IPS DF 6.9 (cell line): ENCODE results near the gene DLGAP1.

Source experiments
- DNase-seq: peaks from one replicate; pipeline ENCODE4 v3.0.0-alpha.2; 2013; ENCODE audit warnings: low read depth, low spot score
- H3K27ac ChIP-seq: one replicate; pipeline ENCODE4 v1.5.1; 2013; ENCODE audit warnings: low read length, control low read depth
- H3K27me3 ChIP-seq: 2 replicates; pipeline ENCODE4 v1.6.1; 2013; ENCODE audit warnings: mild to moderate bottlenecking, low read length; ENCODE audit not compliant: control insufficient read depth, insufficient read depth
- H3K36me3 ChIP-seq: 2 replicates; pipeline ENCODE4 v1.6.1; 2013; ENCODE audit warnings: low read length; ENCODE audit not compliant: control insufficient read depth, insufficient read depth
- H3K4me1 ChIP-seq: 2 replicates; pipeline ENCODE4 v1.6.1; 2013; ENCODE audit warnings: low read length; ENCODE audit not compliant: control insufficient read depth, insufficient read depth
- H3K4me3 ChIP-seq: 2 replicates; pipeline ENCODE4 v1.5.1; 2013; ENCODE audit warnings: mild to moderate bottlenecking, low read length
- H3K9me3 ChIP-seq: 2 replicates; pipeline ENCODE4 v1.6.1; 2013; ENCODE audit warnings: low read length, inconsistent platforms; ENCODE audit not compliant: control insufficient read depth, insufficient read depth
- WGBS: extraction: QIAGEN DNeasy Blood & Tissue Kit; methylation state at CpG from one replicate; pipeline ENCODE4 v1.1.7; 2013; ENCODE audit warnings: mixed read lengths, missing lambda C conversion rate; ENCODE audit not compliant: insufficient read length, insufficient coverage; 5-methylcytosine and 5-hydroxymethylcytosine counted together

DLGAP1 gene

GRCh38 chr18:3721771-3722648 is 733.1 kb downstream of the DLGAP1 start:
- Histone ChIP-seq H3K27ac (no peak overlapping the region), H3K27me3 (no peaks in the 10 kb centered on the region), H3K36me3 (no peaks in the 10 kb centered on the region), H3K4me1 (peaks cover 2% of the 10 kb centered on the region; the same call in 1 of the 2 replicates), H3K9me3 (no peaks in the 10 kb centered on the region), H3K4me3 (no peak overlapping the region)
- no peak for DNase-seq
- no CpG with 5 or more reads among the region's 7 CpGs for WGBS

- H3K27me3 ChIP-seq, result no peaks in the 10 kb centered on the region
- H3K27ac ChIP-seq, result no peak overlapping the region
- H3K4me3 ChIP-seq, result no peak overlapping the region
- no peak for DNase-seq
- no CpG with 5 or more reads among the region's 4 CpGs for WGBS
- no peaks in the 10 kb centered on the region for H3K36me3 ChIP-seq
- no peaks in the 10 kb centered on the region for H3K9me3 ChIP-seq
- H3K4me1 ChIP-seq, result peaks cover 2% of the 10 kb centered on the region; the same call in 1 of the 2 replicates
Observed at GRCh38 chr18:3720818-3721545, 734.1 kb downstream of the DLGAP1 start.

GRCh38 chr18:3720159-3720558 is 734.9 kb downstream of the DLGAP1 start:
- no peak overlapping the region for H3K4me3 ChIP-seq
- WGBS, result no CpG with 5 or more reads among the region's 1 CpG
- no peaks in the 10 kb centered on the region for H3K9me3 ChIP-seq
- H3K27ac ChIP-seq, result no peak overlapping the region
- H3K36me3 ChIP-seq, result no peaks in the 10 kb centered on the region
- no peaks in the 10 kb centered on the region for H3K27me3 ChIP-seq
- no peak for DNase-seq
- H3K4me1 ChIP-seq, result peaks cover 2% of the 10 kb centered on the region; the same call in 1 of the 2 replicates

- WGBS, result no CpG with 5 or more reads among the region's 5 CpGs
- DNase-seq, result no peak
- no peak overlapping the region for H3K4me3 ChIP-seq
Observed at GRCh38 chr18:3717376-3718025, 737.6 kb downstream of the DLGAP1 start.

GRCh38 chr18:3716116-3716660 is 738.9 kb downstream of the DLGAP1 start:
- Histone ChIP-seq H3K36me3 (no peaks in the 10 kb centered on the region), H3K4me3 (no peak overlapping the region), H3K27ac (no peak overlapping the region), H3K27me3 (no peaks in the 10 kb centered on the region), H3K9me3 (no peaks in the 10 kb centered on the region), H3K4me1 (peaks cover 2% of the 10 kb centered on the region; the same call in 1 of the 2 replicates)
- no peak for DNase-seq
- WGBS, result no CpG with 5 or more reads among the region's 1 CpG

More at GRCh38 chr18:3717376-3718025, 737.6 kb downstream of the DLGAP1 start:
- H3K9me3 ChIP-seq, result no peaks in the 10 kb centered on the region
- H3K27ac ChIP-seq, result no peak overlapping the region
- H3K4me1 ChIP-seq, result peaks cover 2% of the 10 kb centered on the region; the same call in 1 of the 2 replicates
- no peaks in the 10 kb centered on the region for H3K27me3 ChIP-seq
- no peaks in the 10 kb centered on the region for H3K36me3 ChIP-seq

GRCh38 chr18:3715231-3716080 is 739.7 kb downstream of the DLGAP1 start:
- Histone ChIP-seq H3K4me3 (no peak overlapping the region), H3K9me3 (no peaks in the 10 kb centered on the region), H3K27ac (no peak overlapping the region), H3K36me3 (no peaks in the 10 kb centered on the region), H3K27me3 (no peaks in the 10 kb centered on the region), H3K4me1 (no peaks in the 10 kb centered on the region)
- WGBS, result no CpG with 5 or more reads among the region's 5 CpGs
- DNase-seq, result no peak

DNA sequence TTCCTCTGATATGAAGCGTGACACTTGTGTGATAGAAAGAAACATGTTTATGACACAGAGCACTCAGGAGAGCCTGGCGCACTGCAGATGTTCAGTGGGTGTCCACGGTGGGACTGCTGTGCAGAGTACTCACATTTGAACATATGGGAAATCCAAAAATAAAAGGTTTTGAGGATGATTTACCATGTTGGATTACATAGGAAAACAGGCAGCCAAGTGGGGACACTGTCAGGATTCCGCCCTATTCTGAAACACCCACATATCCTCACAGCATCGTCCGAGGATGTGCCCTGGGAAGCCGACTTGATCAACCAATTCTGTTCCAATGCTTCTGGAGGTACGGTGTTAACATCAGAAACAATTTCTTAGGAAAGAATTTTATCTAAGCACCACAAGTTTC is 741.4 kb downstream of the DLGAP1 start:
- WGBS, result no CpG with 5 or more reads among the region's 8 CpGs
- Histone ChIP-seq H3K4me1 (no peaks in the 10 kb centered on the region), H3K27ac (no peak overlapping the region)

GRCh38 chr18:3713166-3713565 is 741.9 kb downstream of the DLGAP1 start:
- Histone ChIP-seq H3K27me3 (no peaks in the 10 kb centered on the region), H3K36me3 (no peaks in the 10 kb centered on the region), H3K9me3 (no peaks in the 10 kb centered on the region), H3K4me1 (no peaks in the 10 kb centered on the region), H3K4me3 (no peak overlapping the region), H3K27ac (no peak overlapping the region)
- DNase-seq, result no peak
- no CpG with 5 or more reads among the region's 4 CpGs for WGBS

More for the DNA sequence above, 741.4 kb downstream of the DLGAP1 start:
- Histone ChIP-seq H3K36me3 (no peaks in the 10 kb centered on the region), H3K4me3 (no peak overlapping the region), H3K27me3 (no peaks in the 10 kb centered on the region), H3K9me3 (no peaks in the 10 kb centered on the region)
- DNase-seq, result no peak

GRCh38 chr18:3712491-3712890 is 742.6 kb downstream of the DLGAP1 start:
- Histone ChIP-seq H3K9me3 (no peaks in the 10 kb centered on the region), H3K4me1 (no peaks in the 10 kb centered on the region), H3K27ac (no peak overlapping the region), H3K27me3 (no peaks in the 10 kb centered on the region), H3K4me3 (no peak overlapping the region), H3K36me3 (no peaks in the 10 kb centered on the region)
- DNase-seq, result no peak
- no CpG with 5 or more reads among the region's 5 CpGs for WGBS
